GM06990 (cell line): Measurements from ENCODE around the gene ICAM3.

Experiments
- DNase-seq: peaks from one replicate; pipeline ENCODE4 v3.0.0-alpha.2; 2011; ENCODE audit not compliant: insufficient read length; ENCODE audit errors: extremely low read depth
- H3K27me3 ChIP-seq: replicated peaks from 2 replicates; pipeline ENCODE4 v1.6.0; 2011; ENCODE audit warnings: low read length; ENCODE audit not compliant: control insufficient read depth, insufficient read depth
- H3K36me3 ChIP-seq: 2 replicates; pipeline ENCODE4 v1.5.1; 2011; ENCODE audit warnings: low read length; ENCODE audit not compliant: control insufficient read depth, insufficient read depth
- H3K4me3 ChIP-seq: replicated peaks from 2 replicates; pipeline ENCODE4 v1.5.1; 2011; ENCODE audit warnings: low read depth, mild to moderate bottlenecking, control low read depth, low read length
- TF ChIP-seq, protein P1 (sequence below): IDR thresholded peaks from 2 replicates; pipeline ENCODE4 v1.5.1; 2011; ENCODE audit warnings: low read length, control low read depth, mild to moderate bottlenecking, inconsistent platforms; ENCODE audit not compliant: insufficient read depth, poor library complexity, severe bottlenecking

The ICAM3 gene

DNA sequence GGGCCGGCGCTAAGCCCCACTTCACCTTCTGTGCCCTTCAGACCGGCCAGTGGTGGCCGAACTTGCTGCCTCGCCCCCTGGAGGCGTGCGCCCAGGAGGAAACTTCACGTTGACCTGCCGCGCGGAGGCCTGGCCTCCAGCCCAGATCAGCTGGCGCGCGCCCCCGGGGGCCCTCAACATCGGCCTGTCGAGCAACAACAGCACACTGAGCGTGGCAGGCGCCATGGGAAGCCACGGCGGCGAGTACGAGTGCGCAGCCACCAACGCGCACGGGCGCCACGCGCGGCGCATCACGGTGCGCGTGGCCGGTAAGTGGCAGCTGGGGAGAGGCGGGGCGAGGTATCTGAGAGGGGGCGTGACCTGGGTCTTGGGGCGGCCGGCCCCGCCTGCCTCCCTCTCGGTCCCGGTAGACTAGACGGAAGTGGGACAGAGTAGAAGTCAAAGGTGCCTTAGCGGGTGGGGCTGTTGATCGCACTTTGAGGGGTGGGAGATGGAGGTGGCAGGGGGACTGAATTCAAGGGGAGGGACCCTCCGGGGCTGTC is 44.0 kb downstream of the ICAM3 start:
- TF ChIP-seq, protein P1, sequence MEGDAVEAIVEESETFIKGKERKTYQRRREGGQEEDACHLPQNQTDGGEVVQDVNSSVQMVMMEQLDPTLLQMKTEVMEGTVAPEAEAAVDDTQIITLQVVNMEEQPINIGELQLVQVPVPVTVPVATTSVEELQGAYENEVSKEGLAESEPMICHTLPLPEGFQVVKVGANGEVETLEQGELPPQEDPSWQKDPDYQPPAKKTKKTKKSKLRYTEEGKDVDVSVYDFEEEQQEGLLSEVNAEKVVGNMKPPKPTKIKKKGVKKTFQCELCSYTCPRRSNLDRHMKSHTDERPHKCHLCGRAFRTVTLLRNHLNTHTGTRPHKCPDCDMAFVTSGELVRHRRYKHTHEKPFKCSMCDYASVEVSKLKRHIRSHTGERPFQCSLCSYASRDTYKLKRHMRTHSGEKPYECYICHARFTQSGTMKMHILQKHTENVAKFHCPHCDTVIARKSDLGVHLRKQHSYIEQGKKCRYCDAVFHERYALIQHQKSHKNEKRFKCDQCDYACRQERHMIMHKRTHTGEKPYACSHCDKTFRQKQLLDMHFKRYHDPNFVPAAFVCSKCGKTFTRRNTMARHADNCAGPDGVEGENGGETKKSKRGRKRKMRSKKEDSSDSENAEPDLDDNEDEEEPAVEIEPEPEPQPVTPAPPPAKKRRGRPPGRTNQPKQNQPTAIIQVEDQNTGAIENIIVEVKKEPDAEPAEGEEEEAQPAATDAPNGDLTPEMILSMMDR, result peak; percentile 35
- Histone ChIP-seq H3K4me3 (peak overlapping the region; percentile 62), H3K36me3 (no peaks in the 10 kb centered on the region), H3K27me3 (no peaks in the 10 kb centered on the region)
- peak; percentile 80 for DNase-seq

DNA sequence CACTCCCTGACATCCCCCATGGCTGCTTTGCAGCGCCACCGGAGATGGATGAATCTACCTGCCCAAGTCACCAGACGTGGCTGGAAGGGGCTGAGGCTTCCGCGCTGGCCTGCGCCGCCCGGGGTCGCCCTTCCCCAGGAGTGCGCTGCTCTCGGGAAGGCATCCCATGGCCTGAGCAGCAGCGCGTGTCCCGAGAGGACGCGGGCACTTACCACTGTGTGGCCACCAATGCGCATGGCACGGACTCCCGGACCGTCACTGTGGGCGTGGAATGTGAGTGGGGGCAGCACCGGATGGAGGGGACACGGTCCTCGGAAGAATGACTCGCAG is 45.1 kb downstream of the ICAM3 start:
- Histone ChIP-seq H3K27me3 (no peaks in the 10 kb centered on the region), H3K4me3 (no peak overlapping the region), H3K36me3 (no peaks in the 10 kb centered on the region)
- DNase-seq, result no peak
- TF ChIP-seq, protein P1, result no peak

DNA sequence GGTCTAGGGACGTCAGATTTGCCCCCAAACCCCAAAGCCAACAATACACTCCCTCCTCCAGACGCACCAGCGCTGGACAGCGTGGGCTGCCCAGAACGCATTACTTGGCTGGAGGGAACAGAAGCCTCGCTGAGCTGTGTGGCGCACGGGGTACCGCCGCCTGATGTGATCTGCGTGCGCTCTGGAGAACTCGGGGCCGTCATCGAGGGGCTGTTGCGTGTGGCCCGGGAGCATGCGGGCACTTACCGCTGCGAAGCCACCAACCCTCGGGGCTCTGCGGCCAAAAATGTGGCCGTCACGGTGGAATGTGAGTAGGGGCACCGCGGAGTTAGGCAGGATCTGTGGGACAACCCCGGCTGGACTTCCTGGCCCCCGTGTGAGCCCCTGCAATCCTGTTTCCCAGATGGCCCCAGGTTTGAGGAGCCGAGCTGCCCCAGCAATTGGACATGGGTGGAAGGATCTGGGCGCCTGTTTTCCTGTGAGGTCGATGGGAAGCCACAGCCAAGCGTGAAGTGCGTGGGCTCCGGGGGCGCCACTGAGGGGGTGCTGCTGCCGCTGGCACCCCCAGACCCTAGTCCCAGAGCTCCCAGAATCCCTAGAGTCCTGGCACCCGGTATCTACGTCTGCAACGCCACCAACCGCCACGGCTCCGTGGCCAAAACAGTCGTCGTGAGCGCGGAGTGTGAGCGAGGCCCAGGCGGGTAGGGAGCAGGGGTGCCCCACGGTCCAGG is 45.6 kb downstream of the ICAM3 start:
- Histone ChIP-seq H3K27me3 (no peaks in the 10 kb centered on the region), H3K36me3 (no peaks in the 10 kb centered on the region), H3K4me3 (no peak overlapping the region)
- DNase-seq, result no peak
- TF ChIP-seq, protein P1, result no peak

DNA sequence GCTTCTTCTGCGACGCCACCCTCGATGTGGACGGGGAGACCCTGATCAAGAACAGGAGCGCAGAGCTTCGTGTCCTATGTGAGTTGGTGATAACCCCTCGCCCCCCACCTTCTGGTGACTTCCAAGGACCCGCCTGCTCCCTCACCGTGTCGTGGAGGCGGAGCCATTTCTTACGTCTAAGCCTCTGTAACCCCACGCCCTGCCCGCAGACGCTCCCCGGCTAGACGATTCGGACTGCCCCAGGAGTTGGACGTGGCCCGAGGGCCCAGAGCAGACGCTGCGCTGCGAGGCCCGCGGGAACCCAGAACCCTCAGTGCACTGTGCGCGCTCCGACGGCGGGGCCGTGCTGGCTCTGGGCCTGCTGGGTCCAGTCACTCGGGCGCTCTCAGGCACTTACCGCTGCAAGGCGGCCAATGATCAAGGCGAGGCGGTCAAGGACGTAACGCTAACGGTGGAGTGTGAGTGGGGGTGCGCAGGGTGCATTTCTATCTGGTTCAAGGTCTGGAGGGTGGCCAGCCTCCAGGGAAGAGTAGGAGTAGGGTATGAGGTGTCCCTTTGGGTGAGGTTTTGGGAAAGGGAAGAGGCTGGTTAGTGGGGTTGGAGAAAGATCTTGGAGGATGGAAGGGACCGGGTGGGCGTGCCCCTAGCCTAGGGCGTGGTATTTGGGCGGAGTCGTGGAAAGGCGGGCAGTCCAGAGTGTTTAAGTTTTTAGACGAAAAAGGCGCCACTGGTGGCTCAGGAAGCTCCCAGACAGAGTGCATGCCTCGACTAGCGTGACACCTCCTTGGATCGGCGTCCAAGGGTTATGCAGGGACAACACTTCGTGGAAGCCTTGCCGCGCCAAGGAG is 46.4 kb downstream of the ICAM3 start:
- peak overlapping the region; percentile 44 for H3K4me3 ChIP-seq

DNA sequence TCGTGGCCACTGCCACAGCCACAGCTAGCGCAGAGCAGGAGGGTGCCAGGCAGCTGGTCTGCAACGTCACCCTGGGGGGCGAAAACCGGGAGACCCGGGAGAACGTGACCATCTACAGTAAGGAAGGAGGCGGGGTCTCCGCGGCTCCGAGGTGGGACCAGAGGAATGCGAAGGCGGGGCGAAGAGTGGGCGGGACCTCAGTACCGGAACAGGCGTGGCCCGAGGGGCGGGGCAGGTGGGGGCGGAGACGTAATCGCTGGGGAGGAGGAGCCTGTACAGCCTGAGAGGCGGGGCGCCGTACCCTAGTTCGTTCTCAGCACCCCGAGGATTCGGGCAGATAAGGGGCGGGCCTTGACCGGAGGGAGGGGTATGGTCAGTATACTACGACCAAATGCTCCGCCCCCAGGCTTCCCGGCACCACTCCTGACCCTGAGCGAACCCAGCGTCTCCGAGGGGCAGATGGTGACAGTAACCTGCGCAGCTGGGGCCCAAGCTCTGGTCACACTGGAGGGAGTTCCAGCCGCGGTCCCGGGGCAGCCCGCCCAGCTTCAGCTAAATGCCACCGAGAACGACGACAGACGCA is 47.1 kb downstream of the ICAM3 start:
- Histone ChIP-seq H3K36me3 (no peaks in the 10 kb centered on the region), H3K27me3 (no peaks in the 10 kb centered on the region), H3K4me3 (peak overlapping the region; percentile 55)
- peak; percentile 85 for DNase-seq
- TF ChIP-seq, protein P1, result no peak

More for the DNA sequence above, 46.4 kb downstream of the ICAM3 start:
- H3K36me3 ChIP-seq, result no peaks in the 10 kb centered on the region
- no peaks in the 10 kb centered on the region for H3K27me3 ChIP-seq
- no peak for DNase-seq
- TF ChIP-seq, protein P1, result no peak
